Frontal cortex (tissue), 4 donors: ENCODE measurements around the gene POMT1. TPM values are rescaled to one million over a fixed set of nuclear protein-coding genes. Genes with fewer than 3 reads are reported as not detected.

Experiments
- DNase-seq, 2 donors: peaks; one replicate each; pipeline ENCODE4 v3.0.0; 2012; ENCODE audit warnings: low spot score in 2 of 2
- FAIRE-seq: peaks from 2 replicates; lab custom pipeline; 2012; peaks lifted over from hg19 to GRCh38; lab: Jason Lieb, UNC
- total RNA-seq: library from RNA; depleted of rRNA; stranded (reverse); fragments of >200 nt; gene quantifications from one replicate; pipeline ENCODE4 v1.2.3, GENCODE V29; 2014
- donor health status: control.
- donor health status: control.
- donor health status: control.

Gene POMT1
- total RNA-seq, 1 donor from 2014 or later: 42.4 TPM

- FAIRE-seq: no peak
- no peak for DNase-seq
Observed at GRCh38 chr9:131475956-131476776, 26.6 kb upstream of the POMT1 start.

- DNase-seq (no peak), FAIRE-seq (no peak)
Observed at GRCh38 chr9:131476777-131477345, 25.9 kb upstream of the POMT1 start.

GRCh38 chr9:131477367-131477766 lies 25.4 kb upstream of the POMT1 start:
- DNase-seq (no peak), FAIRE-seq (no peak)

- FAIRE-seq: no peak
Observed at GRCh38 chr9:131477816-131478419, 24.8 kb upstream of the POMT1 start.

GRCh38 chr9:131478421-131478868 lies 24.3 kb upstream of the POMT1 start:
- DNase-seq (no peak), FAIRE-seq (no peak)

More at GRCh38 chr9:131477816-131478419, 24.8 kb upstream of the POMT1 start:
- no peak for DNase-seq

- FAIRE-seq (no peak), DNase-seq (no peak)
Observed at GRCh38 chr9:131478911-131479310, 23.8 kb upstream of the POMT1 start.

- DNase-seq (no peak), FAIRE-seq (no peak)
Observed at GRCh38 chr9:131480258-131480657, 22.5 kb upstream of the POMT1 start.

GRCh38 chr9:131481441-131482342 lies 21.0 kb upstream of the POMT1 start:
- DNase-seq: no peak
- no peak for FAIRE-seq

- DNase-seq (no peak), FAIRE-seq (no peak)
Observed at GRCh38 chr9:131482343-131483006, 20.2 kb upstream of the POMT1 start.

- no peak for DNase-seq
- FAIRE-seq: no peak
Observed at GRCh38 chr9:131483319-131484050, 19.2 kb upstream of the POMT1 start.

GRCh38 chr9:131484051-131484445 lies 18.7 kb upstream of the POMT1 start:
- FAIRE-seq (no peak), DNase-seq (no peak)

GRCh38 chr9:131484560-131485185 lies 18.0 kb upstream of the POMT1 start:
- no peak for FAIRE-seq
- DNase-seq: no peak

- FAIRE-seq (no peak), DNase-seq (no peak)
Observed at GRCh38 chr9:131485206-131485605, 17.5 kb upstream of the POMT1 start.

- DNase-seq: no peak
- no peak for FAIRE-seq
Observed at GRCh38 chr9:131485728-131486422, 16.8 kb upstream of the POMT1 start.

GRCh38 chr9:131487001-131487400 lies 15.7 kb upstream of the POMT1 start:
- FAIRE-seq (no peak), DNase-seq (no peak)

GRCh38 chr9:131487621-131488031 lies 15.1 kb upstream of the POMT1 start:
- FAIRE-seq: no peak
- DNase-seq: no peak

GRCh38 chr9:131490514-131490913 lies 12.2 kb upstream of the POMT1 start:
- DNase-seq (no peak), FAIRE-seq (no peak)
